Tibial nerve (tissue), 4 donors: ENCODE results near the gene SFTPB. TPM values are rescaled to one million over a fixed set of nuclear protein-coding genes. Genes with fewer than 3 reads are reported as not detected.
"Not testable (repeated sequence)": the region's sequence is repeated elsewhere in the genome, so short reads cannot be mapped to it uniquely, and the experiment has no call there.

Experiments used
- DNase-seq, 2 donors: peaks; one replicate each; pipeline ENCODE4 v3.0.0-alpha.2; 2019; ENCODE audit warnings: low spot score in 2 of 2
- H3K27ac ChIP-seq, 4 donors: fragments of 200-600 bp; sonication (generic) in 3 of 4; one replicate each; pipeline ENCODE4 v1.5.1; 2017 to 2019; ENCODE audit warnings: mild to moderate bottlenecking in 1 of 4
- H3K27me3 ChIP-seq, 2 donors: fragments of 200-600 bp; sonication (generic) in 1 of 2; one replicate each; pipeline versions ENCODE4 v1.5.1 to v1.6.0; 2017 to 2019
- H3K36me3 ChIP-seq, 3 donors: fragments of 200-600 bp; sonication (generic); one replicate each; pipeline ENCODE4 v1.5.1; 2018 to 2019
- H3K4me1 ChIP-seq, 4 donors: fragments of 200-600 bp; sonication (generic) in 3 of 4; one replicate each; pipeline ENCODE4 v1.5.1; 2017 to 2019
- H3K4me3 ChIP-seq, 4 donors: fragments of 200-600 bp; sonication (generic) in 3 of 4; one replicate each; pipeline ENCODE4 v1.5.1; 2017 to 2019; ENCODE audit warnings: mild to moderate bottlenecking in 1 of 4, moderate library complexity in 1 of 4
- H3K9me3 ChIP-seq, 4 donors: fragments of 200-600 bp; sonication (generic) in 3 of 4; one replicate each; pipeline ENCODE4 v1.5.1; 2017 to 2019
- CTCF ChIP-seq, 5 experiments: fragments of 200-600 bp in 3 of 5; fragments of 450-650 bp in 2 of 5; sonication (generic) in 3 of 5; IDR thresholded peaks; one replicate each; pipeline ENCODE4 v1.5.1; 2016 to 2019; ENCODE audit warnings: antibody characterized with exemption in 5 of 5, mild to moderate bottlenecking in 3 of 5, moderate library complexity in 2 of 5
- EP300 ChIP-seq, 2 donors: sonication (generic); formaldehyde crosslinking; IDR thresholded peaks; one replicate each; pipeline ENCODE4 v1.6.1; 2017; ENCODE audit warnings: antibody characterized with exemption in 2 of 2, mild to moderate bottlenecking in 1 of 2
- POLR2A ChIP-seq, 2 donors: fragments of 450-650 bp; IDR thresholded peaks; one replicate each; pipeline ENCODE4 v1.6.1; 2017; ENCODE audit warnings: antibody characterized with exemption in 2 of 2, mild to moderate bottlenecking in 2 of 2, moderate library complexity in 2 of 2
- WGBS, 2 donors: methylation state at CpG; one replicate each; pipeline ENCODE4 v1.1.5; 2018; 5-methylcytosine and 5-hydroxymethylcytosine counted together
- total RNA-seq, 4 donors: library from RNA; depleted of rRNA; stranded (reverse); fragments of >200 nt; gene quantifications; one replicate each; pipeline ENCODE4 v1.1.0, GENCODE V29; 2016

The SFTPB gene
- total RNA-seq, 4 donors from 2014 or later, result not detected

- H3K27ac ChIP-seq, result peak overlapping the region in 1 of 4 donors; percentile 61
Measured at GRCh38 chr2:85660725-85661124, 7.3 kb downstream of the SFTPB start.

DNA sequence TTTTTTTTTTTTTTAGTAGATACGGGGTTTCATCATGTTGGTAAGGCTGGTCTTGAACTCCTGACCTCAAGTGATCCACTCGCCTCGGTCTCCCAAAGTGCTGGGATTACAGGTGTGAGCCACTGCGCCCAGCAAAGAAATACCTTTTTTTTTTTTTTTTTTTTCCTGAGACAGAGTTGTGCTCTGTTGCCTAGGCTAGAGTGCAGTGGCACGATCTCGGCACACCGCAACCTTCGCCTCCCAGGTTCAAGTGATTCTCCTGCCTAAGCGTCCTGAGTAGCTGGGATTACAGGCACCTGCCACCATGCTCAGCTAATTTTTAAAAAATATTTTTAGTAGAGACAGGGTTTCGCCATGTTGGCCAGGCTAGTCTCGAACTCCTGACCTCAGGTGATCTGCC, 7.7 kb downstream of the SFTPB start:
- not testable (repeated sequence) for DNase-seq, H3K9me3 ChIP-seq, H3K4me3 ChIP-seq, H3K27ac ChIP-seq, H3K27me3 ChIP-seq
- Histone ChIP-seq H3K36me3 (peaks cover 0 to 29% (median 0%) of the 10 kb centered on the region in 3 donors), H3K4me1 (peaks cover 0 to 31% (median 0%) of the 10 kb centered on the region in 4 donors)
- WGBS, 2 donors, result 94 to 97% methylated on average over 11 of the region's 11 CpGs

More at GRCh38 chr2:85660725-85661124, 7.3 kb downstream of the SFTPB start:
- no peak for DNase-seq
- Histone ChIP-seq H3K4me3 (no peak overlapping the region), H3K27me3 (no peaks in the 10 kb centered on the region), H3K36me3 (peaks cover 0 to 29% (median 0%) of the 10 kb centered on the region in 3 donors), H3K4me1 (peaks cover 0 to 31% (median 0%) of the 10 kb centered on the region in 4 donors), H3K9me3 (no peaks in the 10 kb centered on the region)
- WGBS, 2 donors, result 69 to 85% methylated on average over 7 of the region's 7 CpGs
- TF ChIP-seq EP300 (IDR thresholded peaks at IDR 0.05) (no peak), CTCF (IDR thresholded peaks at IDR 0.05) (no peak), POLR2A (IDR thresholded peaks at IDR 0.05) (no peak)

GRCh38 chr2:85659324-85659981, 8.5 kb downstream of the SFTPB start:
- no peaks in the 10 kb centered on the region for H3K27me3 ChIP-seq
- DNase-seq, result no peak
- no peak overlapping the region for H3K4me3 ChIP-seq
- WGBS, 2 donors, result 89 to 92% methylated on average over 9 to 12 of the region's 13 CpGs
- H3K36me3 ChIP-seq, result peaks cover 0 to 29% (median 0%) of the 10 kb centered on the region in 3 donors
- TF ChIP-seq POLR2A (IDR thresholded peaks at IDR 0.05) (no peak), EP300 (IDR thresholded peaks at IDR 0.05) (no peak), CTCF (IDR thresholded peaks at IDR 0.05) (no peak)
- H3K4me1 ChIP-seq, result peaks cover 0 to 31% (median 0%) of the 10 kb centered on the region in 4 donors
- H3K9me3 ChIP-seq, result no peaks in the 10 kb centered on the region
- no peak overlapping the region for H3K27ac ChIP-seq

GRCh38 chr2:85657399-85657798, 10.6 kb downstream of the SFTPB start:
- not testable (repeated sequence) for DNase-seq, H3K27ac ChIP-seq, H3K27me3 ChIP-seq, H3K4me3 ChIP-seq, H3K9me3 ChIP-seq
- peaks cover 0 to 45% (median 0%) of the 10 kb centered on the region in 3 donors for H3K36me3 ChIP-seq
- H3K4me1 ChIP-seq, result peaks cover 0 to 18% (median 0%) of the 10 kb centered on the region in 4 donors
- 86 to 89% methylated on average over 4 of the region's 4 CpGs for WGBS, 2 donors

- TF ChIP-seq CTCF (IDR thresholded peaks at IDR 0.05) (no peak), POLR2A (IDR thresholded peaks at IDR 0.05) (no peak), EP300 (IDR thresholded peaks at IDR 0.05) (no peak)
- Histone ChIP-seq H3K27ac (no peak overlapping the region), H3K4me3 (no peak overlapping the region), H3K36me3 (peaks cover 0 to 54% (median 0%) of the 10 kb centered on the region in 3 donors), H3K4me1 (peaks cover 0 to 9% (median 0%) of the 10 kb centered on the region in 4 donors), H3K27me3 (no peaks in the 10 kb centered on the region), H3K9me3 (no peaks in the 10 kb centered on the region)
- DNase-seq, result no peak
- WGBS, 2 donors, result 87 to 90% methylated on average over 3 of the region's 3 CpGs
Measured at GRCh38 chr2:85656468-85656867, 11.5 kb downstream of the SFTPB start.

GRCh38 chr2:85655961-85656417, 12.0 kb downstream of the SFTPB start:
- Histone ChIP-seq H3K4me3 (no peak overlapping the region), H3K4me1 (peaks cover 0 to 4% (median 0%) of the 10 kb centered on the region in 4 donors), H3K9me3 (no peaks in the 10 kb centered on the region), H3K36me3 (peaks cover 0 to 59% (median 0%) of the 10 kb centered on the region in 3 donors), H3K27me3 (no peaks in the 10 kb centered on the region), H3K27ac (no peak overlapping the region)
- 81 to 87% methylated on average over 7 of the region's 7 CpGs for WGBS, 2 donors
- DNase-seq, result no peak
- TF ChIP-seq CTCF (IDR thresholded peaks at IDR 0.05), result no peak
- TF ChIP-seq EP300 (IDR thresholded peaks at IDR 0.05), result no peak
- TF ChIP-seq POLR2A (IDR thresholded peaks at IDR 0.05), result no peak
